Activated CD8-positive, alpha-beta T cell treated with anti-CD3 and anti-CD28 coated beads, Interleukin-2, amount 10 ng/mL, durations not matched to agents 7 days and 5 days (primary cell): ENCODE results near the gene FXYD3. TPM values are rescaled to one million over a fixed set of nuclear protein-coding genes. Genes with fewer than 3 reads are reported as not detected.

Source experiments
- ATAC-seq: fragments of 150-1000 bp; cut with Tn5 transposase; one replicate; pipeline ENCODE4 v1.10.0; 2021; ENCODE audit warnings: moderate library complexity
- CTCF ChIA-PET: fragments of 350-600 bp; sonication (Branson Sonifier 250); formaldehyde crosslinking; loops from one replicate; lab custom pipeline; 2021; ENCODE audit warnings: antibody characterized with exemption; lab: Charles Lee
- POLR2A ChIA-PET: fragments of 350-600 bp; sonication (Branson Sonifier 250); formaldehyde crosslinking; loops from one replicate; lab custom pipeline; 2021; ENCODE audit warnings: antibody characterized with exemption; lab: Charles Lee
- DNase-seq: peaks from one replicate; pipeline ENCODE4 v3.0.0-alpha.2; 2020
- H3K27ac Mint-ChIP-seq: one replicate; pipeline ENCODE4 v1.8.0; 2021; ENCODE audit warnings: mild to moderate bottlenecking, mixed read lengths
- H3K27me3 Mint-ChIP-seq: one replicate; pipeline ENCODE4 v1.8.0; 2021; ENCODE audit warnings: low read depth, mixed read lengths
- H3K36me3 Mint-ChIP-seq: one replicate; pipeline ENCODE4 v1.8.0; 2021; ENCODE audit warnings: low read depth, mixed read lengths
- H3K4me1 Mint-ChIP-seq: one replicate; pipeline ENCODE4 v1.8.0; 2021; ENCODE audit warnings: low read depth, mixed read lengths
- H3K4me3 Mint-ChIP-seq: one replicate; pipeline ENCODE4 v1.8.0; 2021; ENCODE audit warnings: mild to moderate bottlenecking, mixed read lengths
- H3K9me3 Mint-ChIP-seq: one replicate; pipeline ENCODE4 v1.8.0; 2022; ENCODE audit warnings: mixed read lengths; ENCODE audit not compliant: insufficient read depth
- total RNA-seq, 2 experiments: library from RNA; stranded (reverse); gene quantifications; one replicate each; pipeline ENCODE4 v1.2.3, GENCODE V29; 2021

FXYD3 gene
- total RNA-seq, 2 experiments from 2014 or later = not detected

DNA sequence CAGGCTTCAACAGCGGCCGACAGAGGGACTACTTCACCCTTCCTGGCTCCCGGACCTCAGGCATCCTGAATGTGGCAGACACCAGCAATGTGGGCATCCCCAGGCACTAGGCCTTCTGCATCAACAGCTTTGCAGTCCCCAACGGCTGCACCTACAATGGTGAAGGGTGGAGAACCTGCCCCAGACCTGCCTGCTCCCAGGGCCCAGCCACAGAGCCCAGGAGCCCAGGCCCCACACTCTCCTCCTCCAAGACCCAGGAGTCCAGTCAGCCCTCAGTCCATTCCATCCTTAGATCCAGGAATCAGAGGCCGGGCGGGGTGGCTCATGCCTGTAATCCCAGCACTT is 39.6 kb upstream of the FXYD3 start:
- Mint-ChIP-seq H3K27ac (no peak overlapping the region), H3K4me1 (peaks cover 3% of the 10 kb centered on the region), H3K27me3 (peaks cover 7% of the 10 kb centered on the region), H3K36me3 (no peaks in the 10 kb centered on the region), H3K9me3 (no peaks in the 10 kb centered on the region), H3K4me3 (no peak overlapping the region)
- ATAC-seq (no peak), DNase-seq (no peak)
- ChIA-PET POLR2A (no interaction called here), CTCF (no interaction called here)

GRCh38 chr19:35076657-35077056 is 39.0 kb upstream of the FXYD3 start:
- Mint-ChIP-seq H3K27me3 (peaks cover 7% of the 10 kb centered on the region), H3K9me3 (no peaks in the 10 kb centered on the region), H3K4me3 (no peak overlapping the region), H3K27ac (no peak overlapping the region), H3K36me3 (no peaks in the 10 kb centered on the region), H3K4me1 (peaks cover 3% of the 10 kb centered on the region)
- CTCF ChIA-PET = no interaction called here
- no peak for DNase-seq
- ATAC-seq = no peak
- POLR2A ChIA-PET = no interaction called here

- CTCF ChIA-PET = no interaction called here
- Mint-ChIP-seq H3K36me3 (no peaks in the 10 kb centered on the region), H3K4me3 (no peak overlapping the region), H3K4me1 (peaks cover 3% of the 10 kb centered on the region), H3K27me3 (peaks cover 7% of the 10 kb centered on the region), H3K27ac (no peak overlapping the region), H3K9me3 (no peaks in the 10 kb centered on the region)
- DNase-seq = no peak
- POLR2A ChIA-PET = no interaction called here
- ATAC-seq = no peak
Observed at GRCh38 chr19:35077411-35078223, 38.0 kb upstream of the FXYD3 start.

- ATAC-seq = no peak
- Mint-ChIP-seq H3K27ac (no peak overlapping the region), H3K4me3 (no peak overlapping the region), H3K9me3 (no peaks in the 10 kb centered on the region), H3K27me3 (peaks cover 7% of the 10 kb centered on the region), H3K36me3 (no peaks in the 10 kb centered on the region), H3K4me1 (peaks cover 3% of the 10 kb centered on the region)
- CTCF ChIA-PET = interaction anchor here (2.5 kb wide), 1 partner anchor 13 kb away, joined by 7 read pairs; no protein-coding TSS in a partner anchor
- POLR2A ChIA-PET = no interaction called here
- DNase-seq = no peak
Observed at GRCh38 chr19:35079826-35080225, 35.8 kb upstream of the FXYD3 start.

DNA sequence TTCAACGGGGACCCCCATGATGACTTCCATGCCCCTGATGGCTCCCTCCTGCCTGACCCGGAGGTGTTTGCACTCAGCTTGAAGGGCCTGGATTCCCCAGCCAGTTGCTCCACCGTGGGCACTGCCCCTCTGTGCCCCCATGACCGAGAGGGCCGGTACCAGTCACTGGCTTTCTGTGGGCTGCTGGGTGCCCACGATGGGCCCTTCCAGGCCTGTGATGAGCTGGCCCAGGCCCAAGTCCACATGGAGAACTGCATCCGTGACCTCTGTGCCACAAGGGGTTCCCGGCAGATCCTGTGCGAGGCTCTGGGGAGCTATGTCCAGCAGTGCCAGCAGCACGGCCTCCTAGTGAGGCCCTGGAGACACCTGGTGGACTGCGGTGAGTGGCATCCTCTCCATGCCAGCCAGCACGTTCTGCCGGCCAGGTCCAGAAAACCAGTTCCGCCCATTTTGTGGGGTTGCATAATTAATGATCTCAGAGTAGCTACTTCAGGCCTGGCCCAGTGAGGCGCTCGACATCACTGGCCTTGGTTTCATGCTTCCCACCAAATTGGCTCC is 34.9 kb upstream of the FXYD3 start:
- Mint-ChIP-seq H3K9me3 (no peaks in the 10 kb centered on the region), H3K4me1 (peaks cover 5% of the 10 kb centered on the region), H3K27me3 (peaks cover 7% of the 10 kb centered on the region), H3K36me3 (no peaks in the 10 kb centered on the region), H3K27ac (no peak overlapping the region), H3K4me3 (no peak overlapping the region)
- no peak for DNase-seq
- ATAC-seq = no peak
- CTCF ChIA-PET = interaction anchor here (2.5 kb wide), 1 partner anchor 14 kb away, joined by 7 read pairs; no protein-coding TSS in a partner anchor
- POLR2A ChIA-PET = interaction anchor here (0.6 kb wide), 1 partner anchor 562 kb away, joined by 3 read pairs; no protein-coding TSS in a partner anchor

DNA sequence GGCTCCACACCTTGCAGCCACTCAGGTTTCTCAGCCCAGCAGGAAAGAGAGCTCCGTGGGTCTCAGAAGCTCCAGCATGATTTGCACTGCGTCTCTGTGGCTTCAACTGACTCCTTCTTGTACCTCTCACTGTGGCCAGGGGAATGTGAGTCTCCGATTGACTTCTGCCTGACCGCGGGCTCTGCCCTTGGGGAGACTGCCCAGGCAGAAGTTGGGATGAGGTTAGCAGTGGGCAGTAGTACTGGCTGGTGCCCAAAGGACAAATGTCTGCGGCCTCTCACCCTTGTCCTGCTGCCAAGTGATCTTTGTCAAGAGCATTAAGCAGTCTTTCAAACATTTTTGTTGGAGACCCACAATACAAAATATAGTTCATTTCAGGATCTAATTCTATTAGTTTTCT is 34.4 kb upstream of the FXYD3 start:
- Mint-ChIP-seq H3K9me3 (no peaks in the 10 kb centered on the region), H3K27me3 (peaks cover 7% of the 10 kb centered on the region), H3K27ac (no peak overlapping the region), H3K36me3 (no peaks in the 10 kb centered on the region), H3K4me1 (peaks cover 10% of the 10 kb centered on the region), H3K4me3 (no peak overlapping the region)
- DNase-seq (no peak), ATAC-seq (no peak)
- POLR2A ChIA-PET = interaction anchor here (0.6 kb wide), 1 partner anchor 562 kb away, joined by 3 read pairs; no protein-coding TSS in a partner anchor
- CTCF ChIA-PET = interaction anchor here (2.5 kb wide), 1 partner anchor 14 kb away, joined by 7 read pairs; no protein-coding TSS in a partner anchor

DNA sequence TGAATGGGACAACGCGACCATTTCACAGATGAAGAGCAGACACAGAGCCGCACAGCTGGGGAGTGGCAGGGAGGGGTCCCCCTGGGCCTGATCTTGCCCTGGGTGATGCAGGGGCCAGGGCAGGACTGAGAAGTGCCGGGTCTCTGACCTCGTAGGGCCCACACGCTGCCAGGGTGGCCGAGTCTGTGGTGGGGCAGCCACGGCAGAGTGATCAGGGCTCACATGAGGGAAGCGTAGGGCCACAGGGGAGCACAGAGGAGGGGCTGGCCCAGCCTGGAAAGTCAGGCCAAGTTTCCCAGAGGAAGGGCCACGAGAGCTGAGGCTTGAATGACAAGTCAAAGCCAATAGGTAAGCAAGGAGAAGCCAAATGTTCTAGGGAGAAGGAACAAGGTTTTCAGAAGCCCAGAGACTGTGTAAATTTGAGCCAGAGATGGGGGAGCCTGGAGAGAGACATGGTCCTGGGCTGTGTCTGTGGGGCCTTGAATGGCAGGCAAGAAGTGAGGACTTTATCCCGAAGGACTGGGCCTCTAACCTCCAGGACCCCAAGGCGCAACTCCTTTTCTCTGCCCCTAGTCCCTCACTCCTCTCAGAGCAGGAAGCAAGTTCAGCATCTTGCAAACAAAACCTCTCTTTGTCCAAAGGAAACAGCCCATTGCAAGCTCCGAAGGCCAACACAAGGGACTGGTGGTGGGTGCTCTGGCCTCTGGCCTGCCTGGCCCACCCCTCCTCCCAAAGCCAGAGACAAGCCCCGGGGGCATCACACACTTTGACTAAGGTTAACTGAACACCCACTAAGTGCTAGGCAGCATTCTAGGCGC is 31.7 kb upstream of the FXYD3 start:
- ChIA-PET CTCF (no interaction called here), POLR2A (no interaction called here)
- ATAC-seq = no peak
- Mint-ChIP-seq H3K27ac (no peak overlapping the region), H3K9me3 (no peaks in the 10 kb centered on the region), H3K27me3 (no peaks in the 10 kb centered on the region), H3K36me3 (no peaks in the 10 kb centered on the region), H3K4me1 (peaks cover 8% of the 10 kb centered on the region), H3K4me3 (no peak overlapping the region)
- DNase-seq = no peak

DNA sequence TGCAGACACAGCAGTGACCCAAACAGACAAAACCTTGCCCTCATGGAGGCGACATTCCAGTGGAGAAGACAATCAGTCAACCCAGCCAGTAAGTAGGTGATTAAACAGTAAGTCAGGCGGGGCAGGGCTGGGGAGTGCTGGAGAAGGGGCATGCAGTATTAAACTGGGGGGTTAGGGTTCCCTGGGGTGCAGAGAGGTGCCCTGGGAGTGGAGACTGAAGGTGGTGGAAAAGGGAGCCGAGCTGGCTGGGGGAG is 31.2 kb upstream of the FXYD3 start:
- ATAC-seq (no peak), DNase-seq (no peak)
- no peaks in the 10 kb centered on the region for H3K9me3 Mint-ChIP-seq
- no peaks in the 10 kb centered on the region for H3K36me3 Mint-ChIP-seq
- H3K27ac Mint-ChIP-seq = no peak overlapping the region
- no peaks in the 10 kb centered on the region for H3K27me3 Mint-ChIP-seq
- ChIA-PET CTCF (no interaction called here), POLR2A (no interaction called here)
- peaks cover 8% of the 10 kb centered on the region for H3K4me1 Mint-ChIP-seq
- no peak overlapping the region for H3K4me3 Mint-ChIP-seq

DNA sequence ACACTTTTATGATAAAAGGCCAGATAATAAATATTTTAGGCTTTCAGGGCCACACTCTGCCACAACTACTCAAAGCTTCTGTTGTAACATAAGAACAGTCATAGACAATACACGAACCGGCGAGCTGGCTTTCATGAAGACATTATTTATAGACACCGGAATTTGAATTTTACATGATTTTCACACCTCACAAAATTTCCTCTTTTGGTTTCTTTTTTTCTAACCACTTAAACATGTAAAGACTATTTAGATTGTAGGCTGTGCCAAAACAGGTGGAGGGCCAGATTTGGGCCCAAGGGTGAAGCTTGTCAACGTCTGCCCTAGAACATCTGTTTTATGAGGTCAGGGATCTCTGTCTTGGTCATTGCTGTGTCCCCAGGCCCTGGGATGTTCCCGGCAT is 29.7 kb upstream of the FXYD3 start:
- no peak overlapping the region for H3K4me3 Mint-ChIP-seq
- POLR2A ChIA-PET = interaction anchor here (0.6 kb wide), 1 partner anchor 12 kb away, joined by 3 read pairs; no protein-coding TSS in a partner anchor
- ATAC-seq = no peak
- H3K4me1 Mint-ChIP-seq = peaks cover 12% of the 10 kb centered on the region
- DNase-seq = no peak
- peak overlapping the region; percentile 22 for H3K27ac Mint-ChIP-seq
- CTCF ChIA-PET = interaction anchor here (1.4 to 3.4 kb wide), 2 partner anchors 10 to 19 kb away, joined by 3 to 14 read pairs; no protein-coding TSS in a partner anchor
- H3K27me3 Mint-ChIP-seq = no peaks in the 10 kb centered on the region
- no peaks in the 10 kb centered on the region for H3K36me3 Mint-ChIP-seq
- no peaks in the 10 kb centered on the region for H3K9me3 Mint-ChIP-seq

DNA sequence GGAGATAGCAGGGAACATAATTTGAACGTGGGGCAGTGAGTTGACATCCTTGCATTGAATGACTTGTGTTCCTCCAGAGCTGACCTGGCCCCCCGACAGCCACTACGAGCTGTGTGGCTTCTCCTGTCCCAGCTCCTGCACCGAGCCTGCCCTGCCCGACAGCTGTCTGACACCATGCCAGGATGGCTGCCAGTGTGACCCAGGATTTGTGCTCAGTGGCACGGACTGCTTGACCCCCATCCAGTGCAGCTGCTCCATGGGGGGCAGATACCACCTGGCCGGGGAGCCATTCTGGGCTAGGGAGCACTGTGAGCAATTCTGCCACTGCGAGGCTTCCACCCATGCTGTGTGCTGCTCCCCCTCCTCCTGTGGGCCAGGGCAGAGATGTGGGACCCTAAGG is 29.2 kb upstream of the FXYD3 start:
- Mint-ChIP-seq H3K27ac (no peak overlapping the region), H3K27me3 (no peaks in the 10 kb centered on the region)

DNA sequence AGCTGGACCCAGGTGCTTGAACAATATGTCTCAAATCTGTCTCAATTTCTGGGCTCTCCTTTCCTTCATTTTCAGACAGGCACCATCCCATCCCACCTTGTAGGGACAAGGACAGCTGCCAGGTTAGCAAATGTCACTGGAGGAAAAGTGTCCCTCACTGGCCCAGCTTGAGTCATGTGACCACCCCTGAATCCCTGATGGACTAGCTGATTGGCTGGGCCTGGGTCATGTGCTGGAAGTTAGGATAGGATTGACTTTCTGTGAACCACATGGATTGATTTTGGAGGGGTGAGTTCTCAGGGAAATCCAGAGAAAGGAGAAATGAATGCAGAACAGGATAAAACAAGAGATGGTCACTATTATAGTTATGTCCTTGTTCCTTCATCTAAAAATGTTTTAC is 28.2 kb upstream of the FXYD3 start:
- H3K4me1 Mint-ChIP-seq = peaks cover 12% of the 10 kb centered on the region
- H3K27ac Mint-ChIP-seq = no peak overlapping the region
- no peaks in the 10 kb centered on the region for H3K27me3 Mint-ChIP-seq
- H3K9me3 Mint-ChIP-seq = no peaks in the 10 kb centered on the region
- DNase-seq = no peak
- H3K4me3 Mint-ChIP-seq = no peak overlapping the region
- ChIA-PET POLR2A (no interaction called here), CTCF (interaction anchor here (0.8 to 3.4 kb wide), 2 partner anchors 20 to 43 kb away, joined by 3 to 14 read pairs; no protein-coding TSS in a partner anchor)
- H3K36me3 Mint-ChIP-seq = no peaks in the 10 kb centered on the region
- ATAC-seq = no peak

More for the DNA sequence above, 29.2 kb upstream of the FXYD3 start:
- DNase-seq (no peak), ATAC-seq (no peak)
- no peaks in the 10 kb centered on the region for H3K36me3 Mint-ChIP-seq
- POLR2A ChIA-PET = no interaction called here
- CTCF ChIA-PET = interaction anchor here (1.4 to 3.4 kb wide), 2 partner anchors 10 to 19 kb away, joined by 3 to 14 read pairs; no protein-coding TSS in a partner anchor
- no peak overlapping the region for H3K4me3 Mint-ChIP-seq
- H3K4me1 Mint-ChIP-seq = peaks cover 12% of the 10 kb centered on the region
- H3K9me3 Mint-ChIP-seq = no peaks in the 10 kb centered on the region
